ENCODE data around the gene ZNF445. TPM values are rescaled to one million over a fixed set of nuclear protein-coding genes. Genes with fewer than 3 reads are reported as not detected.

Gene ZNF445
- total and polyA plus RNA-seq, 2 of the 8 experiments (the other 6 are each of a cell fraction or from before 2014, with no cell fraction given) = 3.3 to 26.3 TPM

GRCh38 chr3:44392489-44392888 is 85.0 kb downstream of the ZNF445 start:
- H3K14ac ChIP-seq (ENCODE audit: insufficient read length) = no peak overlapping the region
- no peak overlapping the region for H3K56ac ChIP-seq (replicated peaks; ENCODE audit: insufficient read length, low read depth, low read length)
- no peak overlapping the region for H4K8ac ChIP-seq (ENCODE audit: extremely low read depth, insufficient read depth, low read length)
- H2BK12ac ChIP-seq (ENCODE audit: low read depth, low read length) = no peak overlapping the region
- H3K4me2 ChIP-seq (ENCODE audit: insufficient read depth in 1 of 2, low read depth in 2 of 2, low read length in 2 of 2) = no peak overlapping the region
- H2AK5ac ChIP-seq (ENCODE audit: low read depth, low read length) = no peak overlapping the region
- no peaks in the 10 kb centered on the region for H3K4me1 ChIP-seq (replicated peaks in 1 of 4; ENCODE audit: control insufficient read depth in 3 of 4, insufficient read depth in 4 of 4, low read length in 3 of 4)
- H3K23me2 ChIP-seq (ENCODE audit: low read depth, low read length) = no peaks in the 10 kb centered on the region
- DNase-seq (ENCODE audit: low read depth in 1 of 2, low spot score in 2 of 2) (no peak), FAIRE-seq (no peak)
- no peak overlapping the region for H3K18ac ChIP-seq (ENCODE audit: extremely low read depth, low read length)
- no peak overlapping the region for H3K4me3 ChIP-seq (ENCODE audit: extremely low read depth in 1 of 4, insufficient read depth in 2 of 4, low read depth in 3 of 4, low read length in 4 of 4)
- H3K4ac ChIP-seq (replicated peaks; ENCODE audit: insufficient read length, low read depth, low read length) = no peak overlapping the region
- H4K20me1 ChIP-seq (replicated peaks in 1 of 2; ENCODE audit: control insufficient read depth in 1 of 2, insufficient read depth in 2 of 2, low read length in 2 of 2) = peaks cover 0 to 2% of the 10 kb centered on the region in 2 experiments
- no peak overlapping the region for H2BK120ac ChIP-seq (replicated peaks; ENCODE audit: low read depth, low read length)
- no peaks in the 10 kb centered on the region; a peak in 1 of 8 replicates for H3K36me3 ChIP-seq (ENCODE audit: control insufficient read depth in 2 of 4, insufficient read depth in 4 of 4, low read length in 3 of 4)
- H2BK20ac ChIP-seq (ENCODE audit: low read length) = no peak overlapping the region
- no peak overlapping the region for H3K23ac ChIP-seq (ENCODE audit: insufficient read length)
- H3K27ac ChIP-seq (ENCODE audit: low read depth, low read length) = no peak overlapping the region
- ChIA-PET CTCF (ENCODE audit: partially characterized antibody) (no interaction called here), POLR2A (ENCODE audit: partially characterized antibody) (no interaction called here)
- no peak overlapping the region for H4K91ac ChIP-seq (replicated peaks; ENCODE audit: insufficient read length, low read length)
- H3K79me2 ChIP-seq (ENCODE audit: control insufficient read depth in 1 of 2, insufficient read depth in 2 of 2, low read length in 2 of 2) = no peaks in the 10 kb centered on the region
- 94% methylated on average over 1 of the region's 1 CpG; no CpG with 5 or more reads in 1 of the 2 experiments for WGBS, 2 experiments (ENCODE audit: extremely low coverage in 1 of 2, insufficient coverage in 1 of 2, insufficient read length in 1 of 2, insufficient replicate concordance in 2 of 2, low coverage in 1 of 2, low lambda C conversion rate in 2 of 2, missing lambda C conversion rate in 1 of 2)
- no peak overlapping the region for H4K5ac ChIP-seq (ENCODE audit: insufficient read length, low read depth, low read length)
- H3K9ac ChIP-seq (replicated peaks in 1 of 4; ENCODE audit: extremely low read depth in 1 of 4, low read depth in 3 of 4, low read length in 3 of 4) = no peak overlapping the region
- no peak overlapping the region for H2BK5ac ChIP-seq (ENCODE audit: low read depth, low read length)
- H3K9me3 ChIP-seq (ENCODE audit: insufficient read depth in 2 of 2, low read depth in 1 of 2, low read length in 1 of 2) = peaks cover 0 to 1% of the 10 kb centered on the region in 2 experiments; a peak in 1 of 4 replicates
- H3K79me1 ChIP-seq (ENCODE audit: low read depth, low read length) = no peaks in the 10 kb centered on the region
- H2AFZ ChIP-seq (ENCODE audit: low read length) = no peak overlapping the region
- no peaks in the 10 kb centered on the region for H3K27me3 ChIP-seq (replicated peaks in 1 of 4; ENCODE audit: control insufficient read depth in 3 of 4, extremely low read depth in 1 of 4, insufficient read depth in 3 of 4, low read length in 3 of 4)
- no peak overlapping the region for H2BK15ac ChIP-seq (ENCODE audit: low read length)
- TF ChIP-seq NRF1 (IDR thresholded peaks at IDR 0.05; ENCODE audit: low read depth, low read length) = no peak
- no peak for TF ChIP-seq CHD1 (IDR thresholded peaks at IDR 0.05; ENCODE audit: low read depth, low read length)
- no peak for TF ChIP-seq KDM1A (IDR thresholded peaks at IDR 0.05; ENCODE audit: borderline replicate concordance, low read length)
- TF ChIP-seq CREB1 (IDR thresholded peaks at IDR 0.05) = no peak
- no peak for TF ChIP-seq YY1 (IDR thresholded peaks at IDR 0.05; ENCODE audit: low read depth, low read length)
- TF ChIP-seq JUND (IDR thresholded peaks at IDR 0.05; ENCODE audit: low read length) = no peak
- no peak for TF ChIP-seq RAD21 (IDR thresholded peaks at IDR 0.05 in 1 of 2, conservative IDR thresholded peaks at IDR 0.05 in 1 of 2; ENCODE audit: low read depth in 2 of 2, low read length in 2 of 2)
